Raji (cell line): ENCODE measurements around the gene TLL1.

Experiments used
- POLR2A ChIP-seq: IDR thresholded peaks from 2 replicates; pipeline ENCODE4 v1.6.1; 2011; ENCODE audit warnings: low read depth, low read length, control low read depth; ENCODE audit not compliant: insufficient read depth

TLL1 gene

GRCh38 chr4:165872461-165873297 lies at the start of gene TLL1:
Gene TLL1 (plus strand): TSS chr4:165873237. CDS start chr4:165873905, 668 bp downstream.
- TF ChIP-seq POLR2A: no peak

DNA sequence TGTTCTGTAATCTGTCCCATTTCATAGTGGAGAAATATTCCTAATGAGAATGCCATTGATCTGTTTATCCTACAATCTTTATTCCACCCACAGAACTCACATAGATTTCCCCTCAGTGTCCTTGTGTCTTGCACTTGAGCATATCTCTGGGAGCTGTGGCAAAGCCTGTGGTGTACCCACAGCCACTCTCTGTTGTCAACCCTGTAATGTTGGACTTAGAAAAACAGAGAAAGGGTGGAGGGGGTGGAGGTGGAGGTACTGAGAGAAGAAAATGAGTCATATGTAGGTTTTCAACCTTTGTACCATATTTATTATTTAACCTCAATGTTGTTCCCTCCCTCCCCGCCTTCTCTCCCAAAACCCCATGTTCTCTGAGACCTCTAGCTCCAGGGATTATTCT lies 46.9 kb upstream of the TLL1 start:
- no peak for TF ChIP-seq POLR2A

GRCh38 chr4:165827018-165827417 lies 46.0 kb upstream of the TLL1 start:
- TF ChIP-seq POLR2A: no peak

- no peak for TF ChIP-seq POLR2A
These were observed 44.1 kb upstream of the TLL1 start for GRCh38 chr4:165828928-165829327.

DNA sequence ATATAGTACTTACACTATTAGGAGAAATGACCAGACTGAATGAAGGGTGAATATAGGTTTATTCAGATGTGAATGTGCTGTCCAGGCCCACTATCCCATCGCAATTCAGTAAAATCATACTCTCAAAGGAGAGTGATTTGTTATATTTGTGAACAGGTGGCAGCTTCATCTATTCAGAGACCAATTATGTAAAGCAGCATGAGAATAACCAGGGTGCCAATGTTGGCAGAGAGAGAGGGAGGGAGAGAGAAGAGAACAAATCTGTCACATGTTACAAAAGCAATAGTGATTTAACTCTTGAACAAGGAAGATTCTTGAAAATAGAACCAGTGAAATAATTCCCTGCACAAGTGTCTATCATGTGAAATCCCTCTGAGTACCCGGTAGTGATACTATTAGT lies 38.9 kb upstream of the TLL1 start:
- TF ChIP-seq POLR2A: no peak

DNA sequence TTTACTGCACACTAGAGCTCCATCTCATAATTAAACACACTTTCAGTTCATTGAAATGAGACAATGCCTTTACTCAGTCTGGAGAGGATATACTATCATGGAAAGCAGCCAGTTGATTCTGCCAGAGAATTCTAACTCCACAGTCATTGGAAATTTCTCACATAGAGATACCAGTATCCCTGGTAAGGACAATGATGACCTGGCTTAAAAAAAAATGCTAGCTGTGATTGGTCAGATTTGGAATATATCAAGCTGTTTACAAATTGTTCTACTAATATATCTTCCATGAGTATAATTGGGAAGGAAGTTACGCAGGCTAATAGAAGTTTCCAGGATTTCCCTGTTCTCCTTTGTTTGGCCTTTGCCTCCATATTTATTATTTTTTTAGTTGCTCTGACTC lies 34.5 kb upstream of the TLL1 start:
- TF ChIP-seq POLR2A: no peak

DNA sequence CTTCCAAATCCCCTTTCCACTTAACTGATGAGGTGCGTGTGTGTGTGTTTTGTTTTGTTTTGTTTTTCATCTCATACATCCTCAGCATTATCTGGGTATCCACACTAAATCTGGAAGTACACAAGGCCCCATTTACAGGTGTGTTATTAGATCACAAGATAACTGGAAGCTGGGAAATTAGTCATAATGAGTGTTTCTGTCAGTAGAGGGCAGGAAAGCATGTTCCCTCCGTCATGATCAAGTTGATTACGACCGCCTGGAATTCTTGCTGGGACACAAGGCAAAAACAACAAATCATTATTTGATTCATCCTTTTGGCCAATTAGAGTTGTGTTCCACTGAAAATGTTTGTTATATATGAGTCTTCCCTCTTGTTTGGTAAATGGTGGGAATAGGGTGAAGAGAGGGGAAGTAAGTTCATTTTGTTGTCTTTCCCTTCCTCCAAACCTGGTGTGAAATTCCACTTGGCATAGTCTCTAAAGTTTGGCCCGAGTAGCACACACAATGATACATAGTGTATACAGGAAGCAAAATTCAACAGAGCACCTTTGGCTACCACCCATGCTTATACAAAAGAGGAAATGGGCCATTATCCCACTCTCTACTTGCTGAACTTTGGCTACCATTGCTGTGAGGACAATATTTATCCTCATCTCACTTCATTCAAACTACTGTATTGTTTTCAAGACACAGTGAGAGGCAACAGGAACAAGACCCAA lies 33.3 kb upstream of the TLL1 start:
- no peak for TF ChIP-seq POLR2A

DNA sequence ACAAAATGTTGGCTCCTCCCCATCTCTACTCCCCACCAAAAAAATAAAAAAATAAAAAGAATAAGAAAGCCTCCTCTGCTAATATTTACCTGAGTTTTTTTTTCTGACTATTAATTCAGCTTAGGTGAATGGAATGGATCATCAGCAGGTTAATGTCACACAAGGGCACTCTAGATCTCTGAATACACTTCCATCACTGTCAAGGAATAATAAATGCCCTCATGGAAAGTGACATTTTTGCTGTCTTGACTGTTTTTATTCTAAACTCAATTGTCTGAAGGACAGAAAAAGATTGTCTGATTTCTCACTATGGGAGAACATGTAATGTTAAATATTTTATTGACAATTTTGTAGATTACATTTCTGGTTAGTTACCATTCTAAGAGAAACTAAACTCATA lies 30.4 kb upstream of the TLL1 start:
- TF ChIP-seq POLR2A: no peak

DNA sequence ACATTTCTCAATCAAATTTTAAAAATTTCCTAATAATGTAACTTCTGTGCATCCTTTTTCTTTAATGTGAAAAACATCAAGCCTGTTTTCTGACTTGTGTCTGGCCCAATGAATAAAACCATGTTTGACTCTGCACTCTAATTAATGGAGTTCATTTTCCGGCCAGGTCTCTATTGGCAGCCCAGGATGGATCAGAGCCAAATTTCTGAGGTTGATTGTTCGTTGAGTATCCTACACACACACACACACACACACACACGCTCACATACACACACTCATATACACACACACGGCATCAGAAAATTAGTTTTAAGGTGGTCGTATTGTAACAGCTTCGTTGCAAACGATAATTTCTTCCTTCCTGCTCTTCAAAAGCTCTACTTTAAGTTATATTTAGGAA lies 28.9 kb upstream of the TLL1 start:
- TF ChIP-seq POLR2A: no peak

GRCh38 chr4:165851256-165851655 lies 21.8 kb upstream of the TLL1 start:
- no peak for TF ChIP-seq POLR2A

DNA sequence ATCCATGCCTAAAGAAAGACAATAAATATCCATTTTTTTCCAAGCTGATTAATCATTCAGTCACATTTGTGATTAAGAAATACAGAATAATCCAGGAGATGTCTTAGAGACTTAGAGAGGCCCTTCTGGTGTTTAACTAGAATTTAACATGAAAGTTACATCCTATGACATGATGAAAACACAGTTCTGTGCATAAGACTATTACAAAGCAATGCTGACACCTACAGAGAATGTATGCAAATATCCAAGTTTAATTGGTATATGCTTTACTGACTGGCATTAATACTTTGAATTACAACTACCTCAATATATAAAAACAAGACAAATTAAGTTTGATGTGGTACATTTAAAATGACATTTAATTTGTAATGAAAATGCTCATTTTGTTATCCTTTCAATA lies 17.8 kb upstream of the TLL1 start:
- TF ChIP-seq POLR2A: no peak

DNA sequence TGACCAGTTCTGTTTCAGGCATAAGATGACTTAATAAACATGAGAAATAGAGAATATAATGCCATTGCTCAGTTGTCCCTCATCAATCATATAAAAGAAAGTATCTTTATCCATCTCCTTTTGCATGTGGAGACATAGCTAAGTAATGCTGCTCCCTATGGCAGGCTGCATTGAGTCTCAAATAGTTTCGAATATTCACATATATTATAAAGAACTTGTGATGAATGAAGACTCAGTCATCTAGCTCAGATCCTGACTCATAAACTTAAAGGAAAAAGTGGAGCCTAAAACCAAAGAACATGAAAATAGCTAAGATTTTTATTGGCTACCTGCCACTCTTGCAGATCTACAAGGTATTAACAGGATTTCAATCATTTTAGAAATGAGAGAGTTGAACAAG lies 11.7 kb upstream of the TLL1 start:
- no peak for TF ChIP-seq POLR2A

- no peak for TF ChIP-seq POLR2A
These were observed 8.8 kb upstream of the TLL1 start for GRCh38 chr4:165864271-165864670.

- TF ChIP-seq POLR2A: no peak
These were observed 6.9 kb upstream of the TLL1 start for GRCh38 chr4:165866019-165866650.

GRCh38 chr4:165867961-165868360 lies 5.1 kb upstream of the TLL1 start:
- TF ChIP-seq POLR2A: no peak
